NT2/D1 (cell line): Measurements from ENCODE around the gene BCOR.

ENCODE experiments used
- SUZ12 ChIP-seq: IDR thresholded peaks from 2 replicates; pipeline ENCODE4 v1.6.1; 2011; ENCODE audit not compliant: insufficient read length, insufficient read depth; ENCODE audit errors: extremely low read depth
- YY1 ChIP-seq: IDR thresholded peaks from 2 replicates; pipeline ENCODE4 v1.6.1; 2011; ENCODE audit not compliant: insufficient read length, insufficient read depth
- ZNF274 ChIP-seq: IDR thresholded peaks from 2 replicates; pipeline ENCODE4 v1.6.1; 2011; ENCODE audit warnings: mild to moderate bottlenecking, low read depth, low read length

GRCh38 chrX:40101430-40101802, 3.7 kb upstream of the BCOR start:
- no peak for TF ChIP-seq ZNF274
- TF ChIP-seq YY1, result no peak
- no peak for TF ChIP-seq SUZ12
